Activated effector memory CD4-positive, alpha-beta T cell treated with anti-CD3 and anti-CD28 coated beads, Interleukin-2, amount 50 U/mL, for 16 hours (primary cell): ENCODE measurements around the gene ATP2A1.
A peak's percentile ranks its signal among the peaks of the same experiment; 100 is the strongest.
"Not testable (repeated sequence)": the region's sequence is repeated elsewhere in the genome, so short reads cannot be mapped to it uniquely, and the experiment has no call there.

ENCODE experiments used
- DNase-seq: peaks from one replicate; pipeline ENCODE4 v3.0.0-alpha.2; 2020

ATP2A1 gene

DNA sequence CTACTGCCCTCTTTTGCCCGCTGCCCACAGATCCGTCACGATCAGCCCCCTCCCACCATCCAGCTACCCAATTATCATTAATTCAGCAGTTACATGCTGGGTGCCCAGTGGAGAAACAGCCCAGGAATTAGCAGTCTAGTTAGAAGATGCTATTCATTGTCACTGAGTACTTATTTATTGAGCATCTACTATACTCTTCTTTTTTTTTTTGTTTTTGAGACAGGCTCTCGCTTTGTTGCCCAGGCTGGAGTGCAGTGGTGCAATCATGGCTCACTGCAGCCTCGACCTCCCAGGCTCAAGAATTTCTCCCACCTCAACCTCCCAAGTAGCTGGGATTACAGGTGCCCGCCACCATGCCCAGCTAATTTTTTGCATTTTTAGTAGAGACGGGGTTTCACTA, 61.5 kb downstream of the ATP2A1 start:
- not testable (repeated sequence) for DNase-seq

DNA sequence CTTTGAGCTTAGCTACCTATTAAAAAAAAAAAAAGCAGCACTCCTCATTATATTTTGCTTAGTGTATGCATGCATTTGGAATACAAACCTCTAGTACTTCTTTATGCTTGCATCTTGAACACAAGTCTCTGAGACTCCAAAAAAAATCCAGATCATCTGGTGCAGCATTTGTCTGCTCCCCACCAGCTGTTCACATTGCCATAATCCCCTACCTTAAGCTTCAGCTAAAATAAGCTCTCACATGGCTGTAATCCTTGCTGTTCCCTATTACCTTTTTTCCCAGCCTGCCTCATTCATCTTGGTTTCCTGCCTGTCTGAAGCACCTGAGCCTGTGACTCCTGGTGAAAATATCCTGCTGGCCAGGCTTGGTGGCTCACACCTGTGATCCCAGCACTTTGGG, 65.0 kb downstream of the ATP2A1 start:
- no peak for DNase-seq

GRCh38 chr16:28946681-28947080, 68.4 kb downstream of the ATP2A1 start:
- DNase-seq, result no peak

DNA sequence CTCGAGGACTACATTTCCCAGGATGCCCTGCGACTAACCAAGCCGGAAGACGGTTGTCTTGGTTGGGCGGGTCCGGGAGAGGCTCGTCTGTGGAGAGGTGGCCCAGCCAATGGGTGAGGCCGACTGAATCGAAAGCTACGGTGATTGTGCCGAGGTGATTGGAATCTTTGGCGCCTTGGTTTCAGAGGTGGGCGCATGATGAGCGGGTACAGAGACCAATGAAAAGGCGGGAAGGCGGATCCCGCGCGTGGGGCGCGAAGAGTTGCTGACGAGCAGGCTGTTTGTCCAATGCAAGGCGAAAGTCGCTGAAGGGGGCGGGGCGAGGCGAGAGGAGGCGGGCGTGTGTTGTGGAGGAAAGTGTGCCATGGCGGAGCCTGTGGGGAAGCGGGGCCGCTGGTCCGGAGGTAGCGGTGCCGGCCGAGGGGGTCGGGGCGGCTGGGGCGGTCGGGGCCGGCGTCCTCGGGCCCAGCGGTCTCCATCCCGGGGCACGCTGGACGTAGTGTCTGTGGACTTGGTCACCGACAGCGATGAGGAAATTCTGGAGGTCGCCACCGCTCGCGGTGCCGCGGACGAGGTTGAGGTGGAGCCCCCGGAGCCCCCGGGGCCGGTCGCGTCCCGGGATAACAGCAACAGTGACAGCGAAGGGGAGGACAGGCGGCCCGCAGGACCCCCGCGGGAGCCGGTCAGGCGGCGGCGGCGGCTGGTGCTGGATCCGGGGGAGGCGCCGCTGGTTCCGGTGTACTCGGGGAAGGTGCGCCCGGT, 72.5 kb downstream of the ATP2A1 start, which contains the start of gene NFATC2IP:
Gene NFATC2IP (plus strand): TSS at position 290 of the 762 bp plus-strand sequence. CDS start 75 bp downstream, at position 365.
- peak; percentile 100 for DNase-seq

DNA sequence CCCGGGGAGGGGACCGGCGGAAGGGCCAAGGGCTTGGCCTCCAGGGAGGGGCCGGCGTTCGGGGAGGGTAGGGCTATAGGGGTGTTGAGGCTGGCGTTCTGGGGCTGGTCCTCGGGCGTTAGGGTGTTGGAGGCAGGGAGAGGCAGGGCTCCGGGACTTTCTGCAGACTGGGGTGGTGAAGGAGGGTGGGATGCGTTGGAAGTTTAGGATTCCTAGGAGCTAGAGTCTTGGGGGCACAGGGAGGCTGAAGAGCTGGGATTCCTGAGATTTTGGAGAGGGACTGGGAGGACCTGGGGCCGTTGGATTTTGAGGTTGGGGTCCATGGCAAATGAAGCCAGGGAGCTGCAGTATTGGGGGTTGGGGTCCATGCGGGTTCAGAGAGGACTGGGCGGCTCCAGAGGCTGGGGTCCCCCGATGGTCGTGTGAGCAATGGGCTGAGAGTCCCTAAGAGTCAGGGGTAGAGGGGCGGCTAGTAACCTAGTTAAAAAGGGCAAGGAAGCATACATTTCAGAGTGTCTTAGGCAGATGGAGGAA, 73.2 kb downstream of the ATP2A1 start:
- DNase-seq, result no peak
